DOHH2 (cell line): Measurements from ENCODE around the gene TMEM273.
"Not testable (repeated sequence)": the region's sequence is repeated elsewhere in the genome, so short reads cannot be mapped to it uniquely, and the experiment has no call there.

Experiments used
- H3F3A ChIP-seq: fragments of 200-600 bp; sonication (generic), shearing (Covaris generic); 2 replicates; pipeline ENCODE4 v1.6.0; 2016; ENCODE audit warnings: antibody characterized with exemption, mild to moderate bottlenecking; ENCODE audit not compliant: control insufficient read depth, insufficient read depth
- H3K27ac ChIP-seq: fragments of 200-600 bp; sonication (generic); 2 replicates; pipeline ENCODE4 v1.5.1; 2014; ENCODE audit warnings: low read depth, mild to moderate bottlenecking, low read length, moderate library complexity
- H3K27me3 ChIP-seq: fragments of 200-600 bp; sonication (generic); 2 replicates; pipeline ENCODE4 v1.6.1; 2014; ENCODE audit warnings: mild to moderate bottlenecking, low read length, mixed read lengths; ENCODE audit not compliant: control insufficient read depth
- H3K36me3 ChIP-seq: fragments of 200-600 bp; sonication (generic); 2 replicates; pipeline ENCODE4 v1.6.1; 2014; ENCODE audit warnings: mild to moderate bottlenecking, low read length, moderate library complexity, mixed read lengths; ENCODE audit not compliant: control insufficient read depth
- H3K4me1 ChIP-seq: fragments of 200-600 bp; sonication (generic); 2 replicates; pipeline ENCODE4 v1.6.1; 2014; ENCODE audit warnings: mild to moderate bottlenecking, low read length, mixed read lengths; ENCODE audit not compliant: control insufficient read depth
- H3K4me2 ChIP-seq: fragments of 200-600 bp; sonication (generic); 2 replicates; pipeline ENCODE4 v1.6.0; 2014; ENCODE audit warnings: mild to moderate bottlenecking, low read length, moderate library complexity
- H3K4me3 ChIP-seq: fragments of 200-600 bp; sonication (generic); 2 replicates; pipeline ENCODE4 v1.5.1; 2014; ENCODE audit warnings: mild to moderate bottlenecking, low read length, mixed read lengths
- H3K79me2 ChIP-seq: fragments of 200-600 bp; sonication (generic); 2 replicates; pipeline ENCODE4 v1.6.1; 2014; ENCODE audit warnings: mild to moderate bottlenecking, low read length, mixed read lengths; ENCODE audit not compliant: control insufficient read depth
- H3K9me2 ChIP-seq: fragments of 200-600 bp; sonication (generic); replicated peaks from 2 replicates; pipeline ENCODE4 v1.6.1; 2014; ENCODE audit warnings: mild to moderate bottlenecking, low read length, mixed read lengths; ENCODE audit not compliant: control insufficient read depth
- H3K9me3 ChIP-seq: fragments of 200-600 bp; sonication (generic); 2 replicates; pipeline ENCODE4 v1.6.1; 2014; ENCODE audit warnings: antibody characterized with exemption, low read length, mixed read lengths; ENCODE audit not compliant: control insufficient read depth, insufficient read depth
- H4K20me1 ChIP-seq: fragments of 200-600 bp; sonication (generic); 2 replicates; pipeline ENCODE4 v1.6.0; 2014; ENCODE audit warnings: low read depth, mild to moderate bottlenecking, antibody characterized with exemption, low read length, moderate library complexity; ENCODE audit not compliant: control insufficient read depth, insufficient read depth
- CTCF ChIP-seq: fragments of 200-600 bp; sonication (generic); IDR thresholded peaks from one replicate; pipeline ENCODE4 v1.5.1; 2014; ENCODE audit warnings: antibody characterized with exemption, mild to moderate bottlenecking, low read depth, low read length; ENCODE audit not compliant: poor library complexity, severe bottlenecking
- EZH2phosphoT487 ChIP-seq: fragments of 200-600 bp; sonication (generic); IDR thresholded peaks from 2 replicates; pipeline ENCODE4 v1.6.1; 2017; ENCODE audit warnings: borderline replicate concordance, mild to moderate bottlenecking, antibody characterized with exemption, low read length, moderate library complexity, mixed read lengths

The TMEM273 gene

GRCh38 chr10:49204119-49204518, 15.9 kb upstream of the TMEM273 start:
- no peak overlapping the region for H3K4me2 ChIP-seq
- H3K27ac ChIP-seq, result no peak overlapping the region
- H3K36me3 ChIP-seq, result no peaks in the 10 kb centered on the region
- no peak overlapping the region for H3K4me3 ChIP-seq
- H3K9me2 ChIP-seq, result no peaks in the 10 kb centered on the region
- peaks cover 29% of the 10 kb centered on the region for H3K27me3 ChIP-seq
- no peaks in the 10 kb centered on the region for H4K20me1 ChIP-seq
- H3K9me3 ChIP-seq, result no peaks in the 10 kb centered on the region
- no peaks in the 10 kb centered on the region for H3F3A ChIP-seq
- no peak for TF ChIP-seq CTCF
- H3K4me1 ChIP-seq, result no peaks in the 10 kb centered on the region
- no peaks in the 10 kb centered on the region for H3K79me2 ChIP-seq

DNA sequence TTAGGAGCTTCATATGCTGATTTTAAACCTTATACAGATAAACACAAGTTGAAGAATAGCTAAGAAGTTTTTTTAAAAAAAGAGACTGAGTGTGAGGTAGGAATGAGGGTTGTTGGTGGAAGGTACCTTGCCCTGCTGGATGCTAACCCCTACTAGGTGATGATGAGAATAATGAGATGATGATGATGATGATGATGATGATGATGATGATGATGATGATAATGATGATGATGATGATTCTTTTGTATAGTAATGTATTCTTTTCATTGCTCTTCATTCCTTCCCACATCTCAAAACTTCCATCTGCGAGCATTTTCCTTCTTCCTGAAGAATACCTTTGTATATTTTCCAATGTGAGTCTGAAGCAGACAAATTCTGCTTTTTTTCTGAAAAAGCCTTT, 14.1 kb upstream of the TMEM273 start:
- Histone ChIP-seq H3K27me3 (peaks cover 37% of the 10 kb centered on the region), H4K20me1 (no peaks in the 10 kb centered on the region), H3K9me2 (no peaks in the 10 kb centered on the region), H3K79me2 (no peaks in the 10 kb centered on the region), H3K27ac (no peak overlapping the region), H3K36me3 (no peaks in the 10 kb centered on the region), H3K4me2 (no peak overlapping the region), H3F3A (no peaks in the 10 kb centered on the region), H3K9me3 (no peaks in the 10 kb centered on the region), H3K4me1 (no peaks in the 10 kb centered on the region), H3K4me3 (no peak overlapping the region)
- TF ChIP-seq CTCF, result no peak
- no peak for TF ChIP-seq EZH2phosphoT487

- no peaks in the 10 kb centered on the region for H3K9me3 ChIP-seq
- H3K27me3 ChIP-seq, result peaks cover 38% of the 10 kb centered on the region
- no peaks in the 10 kb centered on the region for H3K4me1 ChIP-seq
- no peaks in the 10 kb centered on the region for H3K36me3 ChIP-seq
- TF ChIP-seq EZH2phosphoT487 (no peak), CTCF (no peak)
- no peak overlapping the region for H3K27ac ChIP-seq
- no peaks in the 10 kb centered on the region for H4K20me1 ChIP-seq
- no peak overlapping the region for H3K4me3 ChIP-seq
- H3F3A ChIP-seq, result no peaks in the 10 kb centered on the region
- H3K9me2 ChIP-seq, result no peaks in the 10 kb centered on the region
- no peak overlapping the region for H3K4me2 ChIP-seq
- H3K79me2 ChIP-seq, result no peaks in the 10 kb centered on the region
Observed at GRCh38 chr10:49200854-49201253, 12.7 kb upstream of the TMEM273 start.

- Histone ChIP-seq H3K4me1 (no peaks in the 10 kb centered on the region), H3F3A (no peaks in the 10 kb centered on the region), H4K20me1 (no peaks in the 10 kb centered on the region), H3K79me2 (no peaks in the 10 kb centered on the region), H3K9me3 (no peaks in the 10 kb centered on the region), H3K27ac (no peak overlapping the region), H3K9me2 (no peaks in the 10 kb centered on the region), H3K4me3 (no peak overlapping the region), H3K36me3 (no peaks in the 10 kb centered on the region), H3K4me2 (no peak overlapping the region), H3K27me3 (peaks cover 25% of the 10 kb centered on the region)
- TF ChIP-seq CTCF, result no peak
- TF ChIP-seq EZH2phosphoT487, result no peak
Observed at GRCh38 chr10:49197171-49197570, 9.0 kb upstream of the TMEM273 start.

DNA sequence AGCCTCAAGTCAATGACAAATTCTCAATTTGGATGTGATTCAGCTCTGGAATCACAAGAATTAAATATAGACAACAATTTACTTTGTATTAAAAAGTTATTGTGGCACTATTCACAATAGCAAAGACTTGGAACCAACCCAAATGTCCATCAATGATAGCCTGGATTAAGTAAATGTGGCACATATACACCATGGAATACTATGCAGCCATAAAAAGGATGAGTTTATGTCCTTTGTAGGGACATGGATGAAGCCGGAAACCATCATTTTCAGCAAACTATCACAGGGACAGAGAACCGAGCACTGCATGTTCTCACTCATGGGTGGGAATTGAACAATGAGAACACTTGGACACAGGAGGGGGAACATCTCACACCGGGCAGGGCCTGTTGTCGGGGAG, 7.7 kb upstream of the TMEM273 start:
- H3K4me3 ChIP-seq, H3K9me3 ChIP-seq, H4K20me1 ChIP-seq, H3K9me2 ChIP-seq, H3K4me1 ChIP-seq, H3K27ac ChIP-seq, H3K79me2 ChIP-seq, H3K36me3 ChIP-seq, H3F3A ChIP-seq, H3K4me2 ChIP-seq: not testable (repeated sequence)
- peaks cover 24% of the 10 kb centered on the region for H3K27me3 ChIP-seq
